Epithelial cell of proximal tubule (primary cell): ENCODE results near the gene C1QL4. TPM values are rescaled to one million over a fixed set of nuclear protein-coding genes. Genes with fewer than 3 reads are reported as not detected.
A peak's percentile ranks its signal among the peaks of the same experiment; 100 is the strongest.

ENCODE experiments used
- DNase-seq: peaks from one replicate; pipeline ENCODE4 v3.0.0-alpha.2; 2011; ENCODE audit warnings: low read depth
- H3K4me3 ChIP-seq: 2 replicates; pipeline ENCODE4 v1.5.1; 2011; ENCODE audit warnings: low read depth, mild to moderate bottlenecking, low read length
- CTCF ChIP-seq: conservative IDR thresholded peaks from 2 replicates; pipeline ENCODE4 v1.5.1; 2012; ENCODE audit warnings: low read depth, mild to moderate bottlenecking, low read length
- total RNA-seq: library from RNA; depleted of rRNA; stranded (reverse); fragments of >200 nt; gene quantifications from 2 replicates; pipeline ENCODE4 v1.2.3, GENCODE V29; 2015

C1QL4 gene
- total RNA-seq, 1 donor from 2014 or later = not detected

DNA sequence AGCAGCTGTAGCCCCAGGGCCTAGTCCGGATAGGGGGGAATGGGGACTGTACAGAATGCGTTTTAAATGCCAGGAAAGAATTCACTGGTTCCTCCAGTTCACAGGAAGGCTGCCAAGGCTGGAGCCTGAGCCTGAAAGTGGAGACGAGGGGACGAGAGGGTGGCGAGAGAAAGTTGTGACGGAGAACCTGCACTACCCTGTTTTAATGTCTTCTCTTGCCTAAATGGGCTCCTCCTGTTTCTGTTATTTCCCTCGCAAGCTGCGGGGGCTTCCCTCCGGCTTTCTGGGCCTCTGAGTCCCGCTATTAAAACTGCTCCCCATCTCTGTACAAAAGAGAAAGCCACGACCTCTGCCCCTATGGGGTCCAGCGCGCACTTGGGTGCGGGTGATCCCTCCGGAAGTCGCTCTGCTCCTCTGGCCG lies 4.5 kb downstream of the C1QL4 start:
- DNase-seq = no peak
- no peak for TF ChIP-seq CTCF
- H3K4me3 ChIP-seq = no peak overlapping the region

DNA sequence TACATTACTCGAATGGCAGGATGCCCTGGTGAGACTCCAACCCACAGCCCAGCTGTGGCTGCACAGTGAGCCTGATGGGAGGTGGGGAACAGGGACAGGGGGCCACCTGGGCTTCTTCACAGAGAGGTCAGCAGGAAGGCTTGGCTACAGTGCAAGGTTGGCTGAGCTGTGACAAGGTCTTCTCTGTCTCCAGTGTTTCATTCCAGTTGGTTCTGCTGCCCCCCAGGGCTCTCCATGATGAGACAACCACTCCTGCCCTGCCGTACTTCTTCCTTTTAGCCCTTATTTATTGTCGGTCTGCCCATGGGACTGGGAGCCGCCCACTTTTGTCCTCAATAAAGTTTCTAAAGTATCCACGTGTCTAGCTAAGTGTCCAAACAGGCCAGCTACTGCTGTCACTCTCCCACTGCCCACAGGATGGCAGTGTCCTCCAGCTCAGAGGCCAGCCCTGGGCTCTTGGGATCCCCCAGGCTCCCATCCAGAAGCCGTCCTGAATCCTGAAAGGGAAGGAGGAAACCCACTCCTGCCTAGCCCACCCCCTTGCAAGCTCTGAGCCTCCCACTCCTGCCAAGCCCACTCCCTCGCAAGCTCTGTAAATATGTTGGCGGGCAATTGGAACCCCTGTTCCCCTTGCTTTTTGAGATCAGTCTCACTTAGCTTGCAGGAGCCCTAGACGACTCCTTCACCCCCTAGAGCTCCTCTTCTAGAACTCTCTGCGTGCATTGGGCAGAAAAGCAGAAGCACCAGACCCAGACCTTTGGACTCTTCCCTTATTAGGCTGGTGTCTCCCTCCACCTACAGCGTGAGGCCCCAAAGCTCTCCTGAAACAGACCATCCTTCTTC lies 5.4 kb downstream of the C1QL4 start:
- peak; percentile 91 for TF ChIP-seq CTCF
- H3K4me3 ChIP-seq = no peak overlapping the region
- no peak for DNase-seq

DNA sequence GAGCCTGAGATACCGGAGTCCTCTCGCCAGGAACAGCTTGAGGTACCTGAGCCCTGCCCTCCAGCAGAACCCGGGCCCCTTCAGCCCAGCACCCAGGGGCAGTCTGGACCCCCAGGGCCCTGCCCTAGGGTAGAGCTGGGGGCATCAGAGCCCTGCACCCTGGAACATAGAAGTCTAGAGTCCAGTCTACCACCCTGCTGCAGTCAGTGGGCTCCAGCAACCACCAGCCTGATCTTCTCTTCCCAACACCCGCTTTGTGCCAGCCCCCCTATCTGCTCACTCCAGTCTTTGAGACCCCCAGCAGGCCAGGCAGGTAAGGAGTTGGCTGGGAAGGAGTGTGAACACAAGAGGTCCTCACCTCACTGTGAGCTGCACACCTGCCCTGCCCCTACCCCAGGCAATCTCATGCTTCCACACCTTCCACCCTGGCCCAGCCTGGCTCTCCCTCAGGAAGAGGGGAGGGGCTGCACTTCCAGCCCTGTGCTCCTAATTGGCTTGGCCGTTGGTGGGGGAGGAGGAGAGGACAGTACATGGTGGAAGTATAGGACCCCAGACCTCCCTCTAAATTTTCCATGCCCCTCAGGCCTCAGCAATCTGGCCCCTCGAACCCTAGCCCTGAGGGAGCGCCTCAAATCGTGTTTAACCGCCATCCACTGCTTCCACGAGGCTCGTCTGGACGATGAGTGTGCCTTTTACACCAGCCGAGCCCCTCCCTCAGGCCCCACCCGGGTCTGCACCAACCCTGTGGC lies 6.2 kb downstream of the C1QL4 start:
- H3K4me3 ChIP-seq = no peak overlapping the region
- no peak for TF ChIP-seq CTCF
- no peak for DNase-seq

DNA sequence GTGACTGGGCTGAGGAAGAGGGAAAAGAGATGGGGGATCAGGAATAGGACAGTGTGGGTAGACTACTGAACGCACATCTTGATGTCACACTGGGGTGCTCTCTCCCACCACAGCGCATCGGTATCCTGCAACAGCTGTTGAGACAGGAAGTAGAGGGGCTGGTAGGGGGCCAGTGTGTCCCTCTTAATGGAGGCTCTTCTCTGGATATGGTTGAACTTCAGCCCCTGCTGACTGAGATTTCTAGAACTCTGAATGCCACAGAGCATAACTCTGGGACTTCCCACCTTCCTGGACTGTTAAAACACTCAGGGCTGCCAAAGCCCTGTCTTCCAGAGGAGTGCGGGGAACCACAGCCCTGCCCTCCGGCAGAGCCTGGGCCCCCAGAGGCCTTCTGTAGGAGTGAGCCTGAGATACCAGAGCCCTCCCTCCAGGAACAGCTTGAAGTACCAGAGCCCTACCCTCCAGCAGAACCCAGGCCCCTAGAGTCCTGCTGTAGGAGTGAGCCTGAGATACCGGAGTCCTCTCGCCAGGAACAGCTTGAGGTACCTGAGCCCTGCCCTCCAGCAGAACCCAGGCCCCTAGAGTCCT lies 6.9 kb downstream of the C1QL4 start:
- no peak for DNase-seq
- no peak for TF ChIP-seq CTCF

DNA sequence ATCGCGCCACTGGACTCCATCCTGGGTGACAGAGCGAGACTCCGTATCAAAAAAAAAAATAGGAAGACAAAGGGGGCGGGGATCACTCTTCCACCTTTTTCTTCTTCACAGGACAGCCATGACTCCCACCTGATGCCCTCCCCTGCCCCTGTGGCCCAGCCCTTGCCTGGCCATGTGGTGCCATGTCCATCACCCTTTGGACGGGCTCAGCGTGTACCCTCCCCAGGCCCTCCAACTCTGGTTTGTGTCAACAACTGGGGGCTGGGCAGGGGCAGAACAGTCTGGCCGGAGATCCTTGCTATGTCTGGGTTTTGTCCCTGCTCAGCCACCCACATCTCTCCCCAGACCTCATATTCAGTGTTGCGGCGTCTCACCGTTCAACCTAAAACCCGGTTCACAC lies 8.2 kb downstream of the C1QL4 start:
- DNase-seq = no peak
- H3K4me3 ChIP-seq = no peak overlapping the region
- TF ChIP-seq CTCF = no peak

More for the DNA sequence above, 6.9 kb downstream of the C1QL4 start:
- no peak overlapping the region for H3K4me3 ChIP-seq

DNA sequence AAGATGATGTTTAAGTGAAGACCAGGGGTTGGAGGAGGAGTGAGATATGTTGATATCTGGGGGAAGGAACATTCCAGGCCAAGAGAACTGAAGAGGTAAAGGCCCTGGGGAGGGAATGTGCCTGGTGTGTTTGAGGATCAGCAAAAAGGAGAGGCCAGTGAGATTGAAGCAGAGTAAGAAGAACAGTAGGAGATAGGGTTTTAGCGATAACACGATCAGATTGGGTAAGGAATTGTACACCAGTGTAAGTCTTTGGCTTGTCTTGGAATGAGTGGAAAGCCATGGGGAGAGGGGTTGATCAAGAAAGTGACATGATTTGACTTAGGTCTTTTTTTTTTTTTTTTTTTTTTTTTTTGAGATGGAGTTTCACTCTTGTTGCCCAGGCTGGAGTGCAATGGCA lies 9.1 kb downstream of the C1QL4 start:
- no peak for DNase-seq
- TF ChIP-seq CTCF = no peak
- H3K4me3 ChIP-seq = no peak overlapping the region
